Activated naive CD4-positive, alpha-beta T cell treated with anti-CD3 and anti-CD28 coated beads, Interleukin-2, amount 50 U/mL, for 72 hours (primary cell): ENCODE results near the gene KIF27. TPM values are rescaled to one million over a fixed set of nuclear protein-coding genes. Genes with fewer than 3 reads are reported as not detected.
"Not testable (repeated sequence)": the region's sequence is repeated elsewhere in the genome, so short reads cannot be mapped to it uniquely, and the experiment has no call there.

Experiments
- ATAC-seq, 2 donors: fragments of 150-1000 bp; cut with Tn5 transposase; 2 replicates each; pipeline ENCODE4 v1.10.0; 2021; ENCODE audit warnings: mild to moderate bottlenecking in 2 of 2, moderate library complexity in 2 of 2
- DNase-seq, 2 donors: peaks; one replicate each; pipeline ENCODE4 v3.0.0; 2021 to 2022; ENCODE audit warnings: low spot score in 2 of 2
- H3K27ac Mint-ChIP-seq, 2 donors: one replicate each; pipeline ENCODE4 v1.8.0; 2022; ENCODE audit warnings: mild to moderate bottlenecking in 2 of 2, mixed read lengths in 2 of 2
- H3K36me3 Mint-ChIP-seq, 2 donors: one replicate each; pipeline ENCODE4 v1.8.0; 2022; ENCODE audit warnings: mixed read lengths in 2 of 2
- H3K9me3 Mint-ChIP-seq, 2 donors: one replicate each; pipeline ENCODE4 v1.8.0; 2022; ENCODE audit warnings: mixed read lengths in 2 of 2
- total RNA-seq, 2 donors: library from RNA; stranded (reverse); gene quantifications; one replicate each; pipeline ENCODE4 v1.2.3, GENCODE V29; 2022

The KIF27 gene
- total RNA-seq, 2 donors from 2014 or later, result 4.7 to 4.9 TPM

DNA sequence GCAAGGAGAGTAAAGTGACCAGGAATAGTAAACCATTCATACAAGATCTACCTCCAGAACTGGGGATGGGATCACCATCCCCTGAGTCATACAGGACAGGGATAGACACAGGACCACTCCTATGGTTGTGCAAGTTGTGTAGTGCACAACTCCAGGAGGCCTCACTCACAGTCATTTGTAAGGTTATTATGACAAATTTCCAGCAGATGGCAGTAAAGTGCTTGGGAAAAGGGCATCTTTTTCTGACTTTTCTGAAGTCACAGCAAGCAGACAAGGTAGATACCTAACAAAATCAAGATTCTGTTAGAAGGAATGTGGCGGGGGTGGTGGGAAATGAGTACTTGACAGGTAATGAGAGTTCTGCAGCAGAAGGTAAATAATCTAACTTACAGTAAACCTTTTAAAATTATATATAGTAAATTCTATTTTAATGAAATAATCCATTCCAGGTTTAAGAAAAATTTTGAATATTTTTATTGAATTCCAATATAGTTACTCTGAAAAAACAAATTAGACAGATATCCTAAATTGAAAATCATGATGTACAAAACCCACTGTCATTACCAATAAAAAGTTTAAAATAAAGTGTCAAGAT is 16.7 kb upstream of the KIF27 start:
- peak in 1 of 2 donors; percentile 50 for DNase-seq
- H3K9me3 Mint-ChIP-seq, result no peaks in the 10 kb centered on the region
- H3K27ac Mint-ChIP-seq, result no peak overlapping the region
- ATAC-seq, result peak; percentile 69 to 71
- peaks cover 0 to 5% of the 10 kb centered on the region in 2 donors for H3K36me3 Mint-ChIP-seq

- DNase-seq, result no peak
Measured at GRCh38 chr9:83936523-83936922, 15.3 kb upstream of the KIF27 start.

DNA sequence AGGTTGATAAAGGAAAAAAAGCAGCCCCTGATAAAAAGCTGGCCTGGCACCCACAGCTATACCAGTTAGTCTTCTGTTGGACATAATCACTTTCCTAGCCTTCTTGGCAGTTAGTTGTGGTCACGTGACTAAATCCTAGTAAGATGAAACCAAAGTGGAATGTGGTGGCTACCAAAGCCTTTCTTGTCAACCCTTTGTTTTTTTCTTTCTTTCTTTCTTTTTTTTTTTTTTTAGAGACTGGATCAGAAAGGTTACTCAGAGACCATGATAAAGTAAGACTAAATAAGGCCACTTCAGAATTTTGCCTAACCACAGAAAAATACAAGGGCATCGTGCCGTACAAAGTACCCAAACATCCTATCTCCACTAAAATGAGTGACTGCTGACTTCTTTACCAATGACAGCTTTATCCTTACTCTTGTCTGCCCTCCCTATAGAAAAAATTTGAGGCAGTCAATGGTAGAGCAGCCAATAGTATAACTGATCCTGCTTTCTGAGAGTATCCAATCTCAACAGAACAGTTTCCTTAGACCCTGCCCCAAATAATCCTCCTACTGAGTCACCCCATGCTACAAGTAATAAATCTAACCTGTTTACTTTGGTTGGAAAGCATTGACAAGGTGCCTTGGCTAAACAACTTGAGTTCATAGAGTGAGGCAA is 14.2 kb upstream of the KIF27 start:
- no peak for ATAC-seq
- Mint-ChIP-seq H3K27ac (no peak overlapping the region), H3K36me3 (no peaks in the 10 kb centered on the region), H3K9me3 (no peaks in the 10 kb centered on the region)
- no peak for DNase-seq

More at GRCh38 chr9:83936523-83936922, 15.3 kb upstream of the KIF27 start:
- Mint-ChIP-seq H3K27ac (no peak overlapping the region), H3K9me3 (no peaks in the 10 kb centered on the region), H3K36me3 (peaks cover 0 to 5% of the 10 kb centered on the region in 2 donors)
- ATAC-seq, result no peak

DNA sequence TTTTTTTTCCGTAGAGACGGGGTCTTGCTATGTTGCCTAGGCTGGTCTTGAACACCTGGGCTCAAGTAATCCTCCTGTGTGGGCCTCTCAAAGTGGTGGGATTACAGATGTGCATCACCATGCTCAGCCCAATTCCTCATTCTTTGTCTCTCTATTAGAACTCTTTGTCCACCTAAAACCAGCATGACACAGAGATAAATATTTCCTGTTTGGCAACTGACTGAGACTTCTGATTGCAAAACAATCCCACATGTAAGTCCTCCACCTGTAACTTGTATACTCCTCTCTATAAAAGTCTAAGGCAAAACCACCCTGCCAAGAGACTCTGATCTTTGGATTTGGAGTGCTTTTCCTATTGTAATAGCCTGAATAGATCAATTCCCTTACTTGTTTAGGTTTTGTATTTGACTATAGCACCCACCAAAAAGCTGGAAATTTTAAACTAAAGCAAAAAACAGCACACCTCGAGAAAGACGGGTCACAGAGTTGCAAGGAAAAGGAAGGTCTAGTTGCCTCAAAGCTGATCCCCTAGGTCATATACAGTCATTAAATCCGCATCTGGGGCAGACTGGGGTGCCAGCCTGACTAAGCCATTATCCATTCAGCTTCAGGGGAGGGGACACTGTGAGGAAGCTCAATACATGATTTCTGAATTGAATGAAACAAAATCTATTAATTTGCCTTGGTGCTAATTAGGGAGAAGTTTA is 13.5 kb upstream of the KIF27 start:
- Mint-ChIP-seq H3K27ac (no peak overlapping the region), H3K9me3 (no peaks in the 10 kb centered on the region), H3K36me3 (no peaks in the 10 kb centered on the region)
- ATAC-seq (no peak), DNase-seq (no peak)

GRCh38 chr9:83933790-83934189 is 12.6 kb upstream of the KIF27 start:
- H3K9me3 Mint-ChIP-seq, result no peaks in the 10 kb centered on the region
- DNase-seq (no peak), ATAC-seq (no peak)
- H3K36me3 Mint-ChIP-seq, result no peaks in the 10 kb centered on the region
- no peak overlapping the region for H3K27ac Mint-ChIP-seq

DNA sequence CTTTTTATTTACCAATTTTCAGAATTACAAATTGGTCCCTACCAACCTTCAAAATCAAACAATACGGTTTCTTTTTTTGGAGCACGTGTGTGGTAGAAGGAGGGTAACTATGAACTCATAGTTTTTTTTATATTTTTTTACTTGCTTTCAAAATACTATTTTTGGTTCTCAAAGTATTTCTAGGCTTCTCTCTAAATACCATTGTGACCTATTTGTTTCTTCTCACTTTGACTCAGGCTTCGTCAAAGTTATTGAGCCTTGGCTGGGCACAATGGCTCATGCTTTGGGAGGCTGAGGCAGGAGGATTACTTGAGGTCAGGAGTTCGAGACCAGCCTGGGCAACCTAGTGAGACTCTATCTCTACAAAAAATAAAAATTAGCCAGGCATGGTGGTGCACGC is 11.6 kb upstream of the KIF27 start:
- Mint-ChIP-seq H3K27ac (no peak overlapping the region), H3K36me3 (no peaks in the 10 kb centered on the region), H3K9me3 (no peaks in the 10 kb centered on the region)
- ATAC-seq (no peak), DNase-seq (no peak)

DNA sequence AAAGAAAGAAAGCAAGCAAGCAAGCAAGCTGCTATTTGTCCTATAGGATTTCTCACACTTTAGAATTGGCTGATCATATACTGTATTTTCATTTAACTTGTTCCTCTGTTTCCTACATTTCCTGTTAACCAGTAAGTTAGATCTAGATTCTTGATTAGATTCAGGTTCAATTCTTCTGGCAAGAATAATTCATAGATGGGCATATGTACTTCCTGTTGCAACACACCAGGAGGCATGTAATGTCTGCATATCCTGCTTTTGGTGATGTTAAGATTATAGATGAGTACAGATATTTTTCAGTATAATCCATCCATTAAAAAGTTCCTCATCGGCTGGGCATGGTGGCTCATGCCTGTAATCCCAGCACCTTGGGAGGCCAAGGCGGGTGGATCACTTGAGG is 10.8 kb upstream of the KIF27 start:
- Mint-ChIP-seq H3K27ac (peak overlapping the region in 1 of 2 donors; percentile 66), H3K9me3 (no peaks in the 10 kb centered on the region), H3K36me3 (no peaks in the 10 kb centered on the region)
- no peak for ATAC-seq
- DNase-seq, result no peak

- Mint-ChIP-seq H3K36me3 (no peaks in the 10 kb centered on the region), H3K27ac (peak overlapping the region in 1 of 2 donors; percentile 66), H3K9me3 (no peaks in the 10 kb centered on the region)
- ATAC-seq (no peak), DNase-seq (no peak)
Measured at GRCh38 chr9:83930881-83931280, 9.6 kb upstream of the KIF27 start.

DNA sequence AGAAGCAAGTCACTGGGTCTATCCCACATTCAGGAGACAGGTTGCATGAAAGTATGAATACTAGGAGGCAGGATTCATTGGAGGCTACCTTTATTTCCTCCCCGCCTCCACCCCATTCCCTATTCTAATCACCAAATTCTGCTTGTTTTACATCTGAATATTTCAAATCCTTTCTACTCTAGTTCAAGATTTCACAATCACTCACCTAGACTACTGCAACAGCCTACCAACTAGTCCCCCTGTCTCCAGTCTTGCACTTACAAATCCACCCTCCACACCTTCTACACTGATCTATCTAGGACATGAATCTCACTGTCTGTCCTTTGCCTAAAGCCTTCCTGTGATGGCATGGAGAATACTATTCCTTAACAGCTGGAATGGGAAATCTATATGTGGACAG is 6.4 kb upstream of the KIF27 start:
- H3K9me3 Mint-ChIP-seq, result no peaks in the 10 kb centered on the region
- no peaks in the 10 kb centered on the region for H3K36me3 Mint-ChIP-seq
- ATAC-seq (no peak), DNase-seq (no peak)
- H3K27ac Mint-ChIP-seq, result no peak overlapping the region

DNA sequence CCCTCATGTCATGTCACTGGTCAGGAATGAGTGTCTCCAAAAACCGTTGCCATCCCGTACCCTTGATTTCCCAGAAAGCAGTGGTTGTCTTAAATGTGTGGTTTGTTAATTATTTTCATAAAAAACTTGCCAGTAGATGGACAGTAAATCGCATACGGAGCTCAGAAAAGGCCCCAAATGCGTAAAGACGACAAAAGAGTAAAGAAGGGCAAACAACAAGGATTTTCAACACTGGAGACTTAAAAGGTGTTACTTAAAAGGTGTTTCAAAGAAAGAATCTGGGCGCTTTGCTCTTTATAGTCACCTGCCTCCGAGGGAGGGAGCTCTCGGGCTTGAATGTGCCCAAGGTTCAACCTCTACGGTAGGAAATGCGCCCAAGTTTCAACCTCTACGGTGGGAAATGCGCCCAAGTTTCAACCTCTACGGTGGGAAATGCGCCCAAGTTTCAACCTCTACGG is 734 bp downstream of the KIF27 start:
- no peaks in the 10 kb centered on the region for H3K36me3 Mint-ChIP-seq
- H3K27ac Mint-ChIP-seq, result peak overlapping the region; percentile 94 to 97
- ATAC-seq (peak in 1 of 2 donors; percentile 17), DNase-seq (no peak)
- no peaks in the 10 kb centered on the region for H3K9me3 Mint-ChIP-seq

DNA sequence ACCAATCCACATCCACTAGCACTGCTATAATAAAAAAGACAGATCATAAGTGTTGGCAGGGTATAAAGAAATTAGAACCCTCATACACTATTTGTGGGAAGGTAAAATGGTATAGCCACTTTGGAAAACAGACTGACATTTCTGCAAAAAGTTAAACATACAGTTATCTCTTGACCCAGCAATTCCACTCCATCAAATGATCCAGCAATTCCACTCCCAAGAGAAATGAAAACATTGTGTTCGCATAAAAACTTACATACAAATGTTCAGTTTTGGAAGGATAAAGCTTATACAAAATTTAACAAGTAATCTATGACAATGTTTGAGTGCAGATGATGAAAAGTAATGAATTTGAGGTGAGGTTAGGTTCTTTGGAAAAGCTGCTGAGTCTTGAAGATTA is 2.1 kb downstream of the KIF27 start:
- Mint-ChIP-seq H3K9me3 (no peaks in the 10 kb centered on the region), H3K27ac (no peak overlapping the region), H3K36me3 (no peaks in the 10 kb centered on the region)
- DNase-seq (no peak), ATAC-seq (no peak)

- ATAC-seq, result peak; percentile 44 to 63
- H3K36me3 Mint-ChIP-seq, DNase-seq, H3K9me3 Mint-ChIP-seq, H3K27ac Mint-ChIP-seq: not testable (repeated sequence)
Measured at GRCh38 chr9:83912194-83912593, 9.0 kb downstream of the KIF27 start.

GRCh38 chr9:83906144-83906543 is 15.1 kb downstream of the KIF27 start:
- H3K9me3 Mint-ChIP-seq, result no peaks in the 10 kb centered on the region
- H3K36me3 Mint-ChIP-seq, result no peaks in the 10 kb centered on the region
- DNase-seq, result no peak
- ATAC-seq, result no peak
- no peak overlapping the region for H3K27ac Mint-ChIP-seq

DNA sequence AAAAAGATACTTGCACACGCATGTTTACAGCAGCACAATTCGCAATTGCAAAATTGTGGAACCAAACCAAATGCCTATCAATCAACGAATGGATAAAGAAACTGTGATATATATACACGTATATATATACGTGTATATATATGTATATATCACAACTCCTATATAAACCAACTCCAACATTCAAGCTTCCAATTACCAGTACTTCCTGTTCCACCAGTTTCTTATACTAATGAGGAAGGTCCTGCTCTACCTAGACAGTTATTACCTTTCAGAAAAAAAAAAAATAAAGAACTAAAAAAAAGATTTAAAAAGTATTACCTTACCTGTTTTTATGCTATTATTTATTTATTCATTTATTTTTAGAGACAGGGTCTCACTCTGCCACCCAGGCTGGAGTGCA is 20.6 kb downstream of the KIF27 start:
- H3K27ac Mint-ChIP-seq, H3K36me3 Mint-ChIP-seq, ATAC-seq, H3K9me3 Mint-ChIP-seq, DNase-seq: not testable (repeated sequence)

- not testable (repeated sequence) for H3K9me3 Mint-ChIP-seq, ATAC-seq, DNase-seq, H3K36me3 Mint-ChIP-seq, H3K27ac Mint-ChIP-seq
Measured at GRCh38 chr9:83894301-83894700, 26.9 kb downstream of the KIF27 start.

GRCh38 chr9:83886498-83886897 is 34.7 kb downstream of the KIF27 start:
- not testable (repeated sequence) for DNase-seq, ATAC-seq

GRCh38 chr9:83885559-83886240 is 35.5 kb downstream of the KIF27 start:
- not testable (repeated sequence) for H3K9me3 Mint-ChIP-seq, ATAC-seq

More at GRCh38 chr9:83886498-83886897, 34.7 kb downstream of the KIF27 start:
- H3K27ac Mint-ChIP-seq, H3K36me3 Mint-ChIP-seq, H3K9me3 Mint-ChIP-seq: not testable (repeated sequence)

More at GRCh38 chr9:83885559-83886240, 35.5 kb downstream of the KIF27 start:
- DNase-seq, H3K36me3 Mint-ChIP-seq, H3K27ac Mint-ChIP-seq: not testable (repeated sequence)
